Neural progenitor cell (in vitro differentiated cells): ENCODE measurements around the gene TMEM260.

ENCODE experiments used
- EZH2 ChIP-seq: fragments of 200-600 bp; sonication (generic); IDR thresholded peaks from 2 replicates; pipeline ENCODE4 v1.6.1; 2017; ENCODE audit warnings: antibody characterized with exemption, mild to moderate bottlenecking, moderate library complexity
- TF ChIP-seq, protein P1 (sequence below): fragments of 200-600 bp; sonication (generic); IDR thresholded peaks from 2 replicates; pipeline ENCODE4 v1.5.1; 2017; ENCODE audit warnings: antibody characterized with exemption, mild to moderate bottlenecking

DNA sequence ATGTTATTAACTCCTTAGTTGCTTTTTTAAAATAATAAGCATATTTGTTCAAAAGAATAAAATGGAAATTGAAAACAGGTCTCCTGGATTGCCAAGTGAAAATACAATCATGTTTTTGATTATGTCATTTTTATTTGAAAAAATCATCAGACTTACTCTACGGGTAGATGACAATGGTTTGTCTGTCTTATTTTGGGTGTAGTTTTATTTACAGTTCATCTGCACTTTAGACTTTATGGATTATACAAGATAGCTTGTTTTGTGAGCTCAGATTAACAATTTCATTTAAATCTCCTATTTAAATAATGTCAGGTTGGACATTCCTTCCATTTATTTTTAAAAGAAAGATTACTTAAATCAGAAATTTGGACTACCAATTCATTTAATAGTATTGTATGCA lies 14.8 kb downstream of the TMEM260 start:
- TF ChIP-seq, protein P1, sequence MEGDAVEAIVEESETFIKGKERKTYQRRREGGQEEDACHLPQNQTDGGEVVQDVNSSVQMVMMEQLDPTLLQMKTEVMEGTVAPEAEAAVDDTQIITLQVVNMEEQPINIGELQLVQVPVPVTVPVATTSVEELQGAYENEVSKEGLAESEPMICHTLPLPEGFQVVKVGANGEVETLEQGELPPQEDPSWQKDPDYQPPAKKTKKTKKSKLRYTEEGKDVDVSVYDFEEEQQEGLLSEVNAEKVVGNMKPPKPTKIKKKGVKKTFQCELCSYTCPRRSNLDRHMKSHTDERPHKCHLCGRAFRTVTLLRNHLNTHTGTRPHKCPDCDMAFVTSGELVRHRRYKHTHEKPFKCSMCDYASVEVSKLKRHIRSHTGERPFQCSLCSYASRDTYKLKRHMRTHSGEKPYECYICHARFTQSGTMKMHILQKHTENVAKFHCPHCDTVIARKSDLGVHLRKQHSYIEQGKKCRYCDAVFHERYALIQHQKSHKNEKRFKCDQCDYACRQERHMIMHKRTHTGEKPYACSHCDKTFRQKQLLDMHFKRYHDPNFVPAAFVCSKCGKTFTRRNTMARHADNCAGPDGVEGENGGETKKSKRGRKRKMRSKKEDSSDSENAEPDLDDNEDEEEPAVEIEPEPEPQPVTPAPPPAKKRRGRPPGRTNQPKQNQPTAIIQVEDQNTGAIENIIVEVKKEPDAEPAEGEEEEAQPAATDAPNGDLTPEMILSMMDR = no peak
- no peak for TF ChIP-seq EZH2
